Uterus (tissue), 2 donors: ENCODE data around the gene ADORA2B.

ENCODE experiments used
- CTCF ChIP-seq, 4 experiments: fragments of 200-600 bp in 2 of 4; fragments of 450-650 bp in 2 of 4; sonication (generic) in 2 of 4; IDR thresholded peaks; one replicate each; pipeline ENCODE4 v1.5.1; 2016 to 2019; ENCODE audit warnings: antibody characterized with exemption in 4 of 4, mild to moderate bottlenecking in 2 of 4, moderate library complexity in 1 of 4
- POLR2A ChIP-seq, 2 donors: fragments of 450-650 bp; IDR thresholded peaks; one replicate each; pipeline ENCODE4 v1.6.1; 2016; ENCODE audit warnings: antibody characterized with exemption in 2 of 2, mild to moderate bottlenecking in 1 of 2, moderate library complexity in 1 of 2

- TF ChIP-seq CTCF (IDR thresholded peaks at IDR 0.05) (no peak), POLR2A (IDR thresholded peaks at IDR 0.05) (no peak)
Measured at GRCh38 chr17:15914400-15915170, 30.3 kb upstream of the ADORA2B start.
